GM11168 (cell line): ENCODE results near the gene UMPS.

Source experiments
- in situ Hi-C: fragments of 300-500 bp; cut with MboI; formaldehyde crosslinking; loops from one replicate; pipeline ENCODE4 v1.12.0; 2022; ENCODE audit warnings: low sequenced_read_pairs; ENCODE audit not compliant: unreplicated experiment

Gene UMPS

GRCh38 chr3:124730129-124730940 is at the start of gene UMPS:
Gene UMPS, plus strand, starts transcription at chr3:124730452. Its CDS starts 20 bp downstream, at chr3:124730472.
- in situ Hi-C loops, result no loop called here

- in situ Hi-C loops, result loop anchor here (25.0 kb wide), 1 partner anchor 343 kb away; no protein-coding TSS in a partner anchor
Observed at GRCh38 chr3:124680521-124680920, 49.7 kb upstream of the UMPS start.

GRCh38 chr3:124682263-124682662 is 48.0 kb upstream of the UMPS start:
- in situ Hi-C loops, result loop anchor here (25.0 kb wide), 1 partner anchor 345 kb away; no protein-coding TSS in a partner anchor

GRCh38 chr3:124684459-124684858 is 45.8 kb upstream of the UMPS start:
- in situ Hi-C loops, result loop anchor here (25.0 kb wide), 1 partner anchor 347 kb away; no protein-coding TSS in a partner anchor

- in situ Hi-C loops, result loop anchor here (5.0 to 25.0 kb wide), 2 partner anchors 113 to 348 kb away; no protein-coding TSS in a partner anchor
Observed at GRCh38 chr3:124685067-124685466, 45.2 kb upstream of the UMPS start.

- in situ Hi-C loops, result loop anchor here (5.0 to 25.0 kb wide), 2 partner anchors 113 to 348 kb away; no protein-coding TSS in a partner anchor
Observed at GRCh38 chr3:124685481-124685880, 44.8 kb upstream of the UMPS start.

GRCh38 chr3:124686028-124686670 is 44.1 kb upstream of the UMPS start:
- in situ Hi-C loops, result loop anchor here (5.0 to 25.0 kb wide), 2 partner anchors 114 to 349 kb away; no protein-coding TSS in a partner anchor

GRCh38 chr3:124688581-124689454 is 41.4 kb upstream of the UMPS start:
- in situ Hi-C loops, result loop anchor here (5.0 to 25.0 kb wide), 2 partner anchors 117 to 352 kb away; no protein-coding TSS in a partner anchor

GRCh38 chr3:124691599-124691998 is 38.7 kb upstream of the UMPS start:
- in situ Hi-C loops, result loop anchor here (25.0 kb wide), 1 partner anchor 354 kb away; no protein-coding TSS in a partner anchor

- in situ Hi-C loops, result loop anchor here (25.0 kb wide), 1 partner anchor 357 kb away; no protein-coding TSS in a partner anchor
Observed at GRCh38 chr3:124694486-124694885, 35.8 kb upstream of the UMPS start.

GRCh38 chr3:124695369-124695768 is 34.9 kb upstream of the UMPS start:
- in situ Hi-C loops, result loop anchor here (25.0 kb wide), 1 partner anchor 358 kb away; no protein-coding TSS in a partner anchor

GRCh38 chr3:124696006-124696405 is 34.2 kb upstream of the UMPS start:
- in situ Hi-C loops, result loop anchor here (25.0 kb wide), 1 partner anchor 359 kb away; no protein-coding TSS in a partner anchor

- in situ Hi-C loops, result loop anchor here (25.0 kb wide), 1 partner anchor 360 kb away; no protein-coding TSS in a partner anchor
Observed at GRCh38 chr3:124697302-124697701, 33.0 kb upstream of the UMPS start.

- in situ Hi-C loops, result loop anchor here (25.0 kb wide), 1 partner anchor 361 kb away; no protein-coding TSS in a partner anchor
Observed at GRCh38 chr3:124698030-124698770, 32.1 kb upstream of the UMPS start.

- in situ Hi-C loops, result loop anchor here (25.0 kb wide), 1 partner anchor 362 kb away; no protein-coding TSS in a partner anchor
Observed at GRCh38 chr3:124699051-124699450, 31.2 kb upstream of the UMPS start.

- in situ Hi-C loops, result loop anchor here (25.0 kb wide), 1 partner anchor 363 kb away; no protein-coding TSS in a partner anchor
Observed at GRCh38 chr3:124699686-124700396, 30.4 kb upstream of the UMPS start.

GRCh38 chr3:124700880-124701684 is 29.2 kb upstream of the UMPS start:
- in situ Hi-C loops, result no loop called here
